H1 (cell line): ENCODE results near the gene FYTTD1. TPM values are rescaled to one million over a fixed set of nuclear protein-coding genes. Genes with fewer than 3 reads are reported as not detected.
A peak's percentile ranks its signal among the peaks of the same experiment; 100 is the strongest.

Experiments used
- CTCF ChIA-PET: fragments of 300-600 bp; sonication (Branson Sonifier 250); formaldehyde crosslinking; loops from one replicate; lab custom pipeline; 2021; ENCODE audit not compliant: partially characterized antibody; lab: Charles Lee
- POLR2A ChIA-PET: fragments of 300-600 bp; sonication (Branson Sonifier 250); formaldehyde crosslinking; loops from one replicate; lab custom pipeline; 2021; ENCODE audit warnings: inconsistent platforms; ENCODE audit not compliant: partially characterized antibody; lab: Charles Lee
- DNase-seq, 2 experiments: peaks; one replicate each; pipeline versions ENCODE4 v3.0.0 to v3.0.0-alpha.2; 2010 to 2022; ENCODE audit warnings: low spot score in 2 of 2, low read depth in 1 of 2, mixed read lengths in 1 of 2
- FAIRE-seq: peaks from 2 replicates; lab custom pipeline; 2011; peaks lifted over from hg19 to GRCh38; lab: Jason Lieb, UNC
- H2AFZ ChIP-seq: 2 replicates; pipeline ENCODE4 v1.8.1; 2012; ENCODE audit warnings: low read length, inconsistent platforms
- H2AK5ac ChIP-seq: 2 replicates; pipeline ENCODE4 v1.6.1; 2013; ENCODE audit warnings: low read depth, low read length
- H2BK120ac ChIP-seq: replicated peaks from 2 replicates; pipeline ENCODE3; 2013; ENCODE audit warnings: low read depth, low read length, inconsistent platforms
- H2BK12ac ChIP-seq: 2 replicates; pipeline ENCODE4 v1.6.1; 2013; ENCODE audit warnings: low read depth, low read length
- H2BK15ac ChIP-seq: 2 replicates; pipeline ENCODE4 v1.6.1; 2013; ENCODE audit warnings: low read length
- H2BK20ac ChIP-seq: 2 replicates; pipeline ENCODE4 v1.6.1; 2013; ENCODE audit warnings: low read length
- H2BK5ac ChIP-seq: 2 replicates; pipeline ENCODE4 v1.6.1; 2013; ENCODE audit warnings: low read depth, low read length
- H3K14ac ChIP-seq: 2 replicates; pipeline ENCODE4 v1.6.1; 2013; ENCODE audit warnings: inconsistent platforms; ENCODE audit not compliant: insufficient read length
- H3K18ac ChIP-seq: 2 replicates; pipeline ENCODE4 v1.6.1; 2013; ENCODE audit warnings: low read length; ENCODE audit errors: extremely low read depth
- H3K23ac ChIP-seq: 2 replicates; pipeline ENCODE4 v1.6.1; 2013; ENCODE audit warnings: inconsistent platforms; ENCODE audit not compliant: insufficient read length
- H3K23me2 ChIP-seq: 2 replicates; pipeline ENCODE4 v1.6.1; 2013; ENCODE audit warnings: low read depth, low read length
- H3K27ac ChIP-seq: 2 replicates; pipeline ENCODE4 v1.6.1; 2011; ENCODE audit warnings: low read depth, low read length, inconsistent platforms
- H3K27me3 ChIP-seq, 4 experiments: replicated peaks in 1 of 4; 1 replicate in 1 of 4; 2 replicates in 3 of 4; pipeline versions ENCODE4 v1.6.1 to v1.8.1; 2011 to 2013; ENCODE audit warnings: low read length in 3 of 4, mild to moderate bottlenecking in 3 of 4, inconsistent platforms in 2 of 4, mixed read lengths in 2 of 4, moderate library complexity in 1 of 4; ENCODE audit not compliant: control insufficient read depth in 3 of 4, insufficient read depth in 3 of 4; ENCODE audit errors: extremely low read depth in 1 of 4
- H3K36me3 ChIP-seq, 4 experiments: 2 replicates each; pipeline versions ENCODE4 v1.6.1 to v1.8.1; 2011 to 2013; ENCODE audit warnings: mild to moderate bottlenecking in 4 of 4, low read length in 3 of 4, moderate library complexity in 2 of 4, control low read depth in 1 of 4, inconsistent platforms in 1 of 4; ENCODE audit not compliant: insufficient read depth in 4 of 4, control insufficient read depth in 2 of 4
- H3K4ac ChIP-seq: replicated peaks from 2 replicates; pipeline ENCODE3; 2013; ENCODE audit warnings: low read length, low read depth, mixed read lengths, inconsistent platforms; ENCODE audit not compliant: insufficient read length
- H3K4me1 ChIP-seq, 4 experiments: replicated peaks in 1 of 4; 1 replicate in 1 of 4; 2 replicates in 3 of 4; pipeline versions ENCODE4 v1.6.1 to v1.8.1; 2011 to 2013; ENCODE audit warnings: low read length in 3 of 4, inconsistent platforms in 2 of 4, mixed read lengths in 1 of 4; ENCODE audit not compliant: insufficient read depth in 4 of 4, control insufficient read depth in 3 of 4
- H3K4me2 ChIP-seq, 2 experiments: 2 replicates each; pipeline versions ENCODE4 v1.6.1 to v1.8.1; 2011 to 2013; ENCODE audit warnings: low read depth in 2 of 2, low read length in 2 of 2, control low read depth in 1 of 2, inconsistent platforms in 1 of 2, mild to moderate bottlenecking in 1 of 2; ENCODE audit not compliant: insufficient read depth in 1 of 2
- H3K4me3 ChIP-seq, 4 experiments: fragments of 200-600, 300-600 bp in 1 of 4; sonication (generic), shearing (Covaris generic), sonication (Bioruptor Twin) in 1 of 4; 2 replicates each; pipeline versions ENCODE4 v1.5.1 to v1.8.1; 2011 to 2016; ENCODE audit warnings: low read length in 4 of 4, low read depth in 3 of 4, control low read depth in 2 of 4, inconsistent platforms in 2 of 4, mild to moderate bottlenecking in 2 of 4, mixed read lengths in 1 of 4, moderate library complexity in 1 of 4; ENCODE audit not compliant: insufficient read depth in 2 of 4; ENCODE audit errors: extremely low read depth in 1 of 4
- H3K56ac ChIP-seq: replicated peaks from 2 replicates; pipeline ENCODE3; 2013; ENCODE audit warnings: low read depth, mild to moderate bottlenecking, mixed read lengths, low read length, inconsistent platforms; ENCODE audit not compliant: insufficient read length
- H3K79me1 ChIP-seq: 2 replicates; pipeline ENCODE4 v1.6.1; 2013; ENCODE audit warnings: low read depth, low read length, control low read depth
- H3K79me2 ChIP-seq, 2 experiments: 2 replicates each; pipeline versions ENCODE4 v1.6.1 to v1.8.1; 2012 to 2013; ENCODE audit warnings: low read length in 2 of 2, mild to moderate bottlenecking in 2 of 2, inconsistent platforms in 1 of 2; ENCODE audit not compliant: insufficient read depth in 2 of 2, control insufficient read depth in 1 of 2
- H3K9ac ChIP-seq, 4 experiments: replicated peaks in 1 of 4; 1 replicate in 1 of 4; 2 replicates in 3 of 4; pipeline versions ENCODE4 v1.6.1 to v1.8.1; 2011 to 2013; ENCODE audit warnings: low read depth in 3 of 4, low read length in 3 of 4, control low read depth in 2 of 4, mild to moderate bottlenecking in 2 of 4, moderate library complexity in 2 of 4, inconsistent platforms in 1 of 4; ENCODE audit errors: extremely low read depth in 1 of 4
- H3K9me3 ChIP-seq, 2 experiments: 2 replicates each; pipeline versions ENCODE4 v1.6.1 to v1.8.1; 2012 to 2013; ENCODE audit warnings: mild to moderate bottlenecking in 2 of 2, moderate library complexity in 2 of 2, control low read depth in 1 of 2, inconsistent platforms in 1 of 2, low read depth in 1 of 2, low read length in 1 of 2, mixed read lengths in 1 of 2; ENCODE audit not compliant: insufficient read depth in 2 of 2
- H4K20me1 ChIP-seq, 2 experiments: replicated peaks in 1 of 2; 2 replicates each; pipeline versions ENCODE3 to v1.8.1; 2011 to 2013; ENCODE audit warnings: inconsistent platforms in 2 of 2, low read length in 2 of 2, mild to moderate bottlenecking in 1 of 2; ENCODE audit not compliant: insufficient read depth in 2 of 2, control insufficient read depth in 1 of 2
- H4K5ac ChIP-seq: 2 replicates; pipeline ENCODE4 v1.6.1; 2013; ENCODE audit warnings: low read length, low read depth, mixed read lengths, inconsistent platforms; ENCODE audit not compliant: insufficient read length
- H4K8ac ChIP-seq: 2 replicates; pipeline ENCODE4 v1.8.0; 2013; ENCODE audit warnings: mild to moderate bottlenecking, moderate library complexity, low read length, inconsistent platforms; ENCODE audit not compliant: insufficient read depth; ENCODE audit errors: extremely low read depth
- H4K91ac ChIP-seq: replicated peaks from 2 replicates; pipeline ENCODE3; 2013; ENCODE audit warnings: low read length, mixed read lengths, inconsistent platforms; ENCODE audit not compliant: insufficient read length
- ASH2L ChIP-seq: fragments of 200-600, 300-600 bp; sonication (generic); IDR thresholded peaks from one replicate; pipeline ENCODE4 v1.7.1; 2017; ENCODE audit warnings: low read length
- CHD1 ChIP-seq: IDR thresholded peaks from 2 replicates; pipeline ENCODE4 v1.6.1; 2012; ENCODE audit warnings: low read depth, low read length, improper control_type of control experiment
- CHD2 ChIP-seq: IDR thresholded peaks from 2 replicates; pipeline ENCODE4 v1.6.1; 2012; ENCODE audit warnings: low read length, improper control_type of control experiment
- CREB1 ChIP-seq: IDR thresholded peaks from 2 replicates; pipeline ENCODE4 v1.6.1; 2012; ENCODE audit warnings: inconsistent platforms
- CTBP2 ChIP-seq: IDR thresholded peaks from 2 replicates; pipeline ENCODE4 v1.7.0; 2011; ENCODE audit warnings: borderline replicate concordance, mild to moderate bottlenecking, moderate library complexity, mixed read lengths, low read length; ENCODE audit not compliant: insufficient read depth, insufficient read length
- EZH2 ChIP-seq: fragments of 200-600 bp; sonication (generic); IDR thresholded peaks from 2 replicates; pipeline ENCODE4 v1.7.1; 2012; ENCODE audit warnings: low read depth, mild to moderate bottlenecking, moderate library complexity, low read length, inconsistent platforms; ENCODE audit not compliant: severe bottlenecking
- FOSL1 ChIP-seq: IDR thresholded peaks from 2 replicates; pipeline ENCODE4 v1.6.1; 2011; ENCODE audit warnings: mild to moderate bottlenecking, low read depth, low read length, moderate library complexity; ENCODE audit not compliant: insufficient read depth
- HDAC2 ChIP-seq, 2 experiments: fragments of 300-600 bp in 1 of 2; sonication (generic) in 1 of 2; IDR thresholded peaks; 2 replicates each; pipeline ENCODE4 v1.6.1; 2011 to 2012; ENCODE audit warnings: low read depth in 2 of 2, low read length in 2 of 2, mild to moderate bottlenecking in 2 of 2, moderate library complexity in 2 of 2, borderline replicate concordance in 1 of 2, inconsistent platforms in 1 of 2
- MAX ChIP-seq: IDR thresholded peaks from 2 replicates; pipeline ENCODE4 v1.6.1; 2012; ENCODE audit warnings: inconsistent platforms
- NRF1 ChIP-seq: IDR thresholded peaks from 2 replicates; pipeline ENCODE4 v1.6.1; 2011; ENCODE audit warnings: mild to moderate bottlenecking, low read depth, low read length, improper control_type of control experiment
- POLR2A ChIP-seq, 2 experiments: IDR thresholded peaks; 1 replicate in 1 of 2; 2 replicates in 1 of 2; pipeline ENCODE4 v1.6.1; 2011; ENCODE audit warnings: low read depth in 2 of 2, low read length in 2 of 2, mild to moderate bottlenecking in 2 of 2; ENCODE audit errors: control extremely low read depth in 1 of 2
- RNF2 ChIP-seq: fragments of 200-900, 300-1000 bp; sonication (generic); IDR thresholded peaks from 2 replicates; pipeline ENCODE4 v1.7.1; 2016; ENCODE audit warnings: borderline replicate concordance, low read depth, mild to moderate bottlenecking, antibody characterized with exemption, low read length; ENCODE audit not compliant: poor library complexity, severe bottlenecking; ENCODE audit errors: missing control alignments
- SP2 ChIP-seq: IDR thresholded peaks from 2 replicates; pipeline ENCODE4 v1.6.1; 2012; ENCODE audit warnings: mild to moderate bottlenecking, low read length, inconsistent platforms
- ZNF274 ChIP-seq: IDR thresholded peaks from 2 replicates; pipeline ENCODE4 v1.7.0; 2012; ENCODE audit warnings: low read length, borderline replicate concordance; ENCODE audit errors: extremely low read depth
- WGBS, 2 experiments: shearing (Covaris generic) in 1 of 2; methylation state at CpG; one replicate each; pipeline versions ENCODE4 v1.1.6 to v1.1.7; 2013 to 2015; ENCODE audit warnings: low lambda C conversion rate in 2 of 2, mixed read lengths in 2 of 2, inconsistent platforms in 1 of 2, low coverage in 1 of 2, missing lambda C conversion rate in 1 of 2; ENCODE audit not compliant: insufficient replicate concordance in 2 of 2, insufficient coverage in 1 of 2, insufficient read length in 1 of 2; ENCODE audit errors: extremely low coverage in 1 of 2, missing lambda C conversion rate in 1 of 2; 5-methylcytosine and 5-hydroxymethylcytosine counted together
- polyA plus RNA-seq, 7 experiments: library from polyadenylated mRNA; depleted of rRNA in 3 of 7; stranded (reverse) in 5 of 7; unstranded in 2 of 7; fragments of >200 nt in 5 of 7; fragments of 200-250 nt in 2 of 7; gene quantifications; 1 replicate in 5 of 7; 2 replicates in 1 of 7; 4 replicates in 1 of 7; pipeline versions ENCODE4 v1.2.1 to v1.2.3, GENCODE V29; 2011 to 2013; ENCODE audit warnings: missing spikeins in 2 of 7, mixed read lengths in 2 of 7
- total RNA-seq: library from RNA; stranded (reverse); fragmentation: NEBNext Ultra II Directional; extraction: Animal tissue kit (Norgen Biotek cat#: 25700); gene quantifications from 2 replicates; pipeline ENCODE4 v1.2.1, GENCODE V29; 2021

Gene FYTTD1
- total and polyA plus RNA-seq, 2 of the 8 experiments (the other 6 are each of a cell fraction or from before 2014, with no cell fraction given) = 3.1 to 24.4 TPM

- H3K23ac ChIP-seq = no peak overlapping the region
- H2BK20ac ChIP-seq = no peak overlapping the region
- no peak overlapping the region for H3K4ac ChIP-seq
- H2AK5ac ChIP-seq = 0 out of 2 replicates have a peak overlapping the region, but pooled peaks have one; percentile 8
- H3K79me2 ChIP-seq = no peaks in the 10 kb centered on the region
- FAIRE-seq (no peak), DNase-seq (no peak)
- H3K27me3 ChIP-seq = no peaks in the 10 kb centered on the region
- no peak overlapping the region for H2BK12ac ChIP-seq
- 90% methylated on average over 4 of the region's 4 CpGs; no CpG with 5 or more reads in 1 of the 2 experiments for WGBS, 2 experiments
- no peak overlapping the region for H3K18ac ChIP-seq
- H2BK5ac ChIP-seq = no peak overlapping the region
- POLR2A ChIA-PET = interaction anchor here (1.3 kb wide), 1 partner anchor 270 kb away, joined by 5 read pairs; no protein-coding TSS in a partner anchor
- H4K8ac ChIP-seq = no peak overlapping the region
- H4K91ac ChIP-seq = no peak overlapping the region
- H3K27ac ChIP-seq = no peak overlapping the region
- no peak overlapping the region for H3K9ac ChIP-seq
- no peak overlapping the region for H4K5ac ChIP-seq
- 0 out of 8 replicates have a peak, but pooled peaks cover 0 to 3% (median 0%) of the 10 kb centered on the region in 4 experiments for H3K36me3 ChIP-seq
- no peak overlapping the region for H2BK120ac ChIP-seq
- H3K4me3 ChIP-seq = no peak overlapping the region
- no peak overlapping the region for H2AFZ ChIP-seq
- H3K56ac ChIP-seq = no peak overlapping the region
- no peak overlapping the region for H3K14ac ChIP-seq
- no peaks in the 10 kb centered on the region for H4K20me1 ChIP-seq
- H3K9me3 ChIP-seq = no peaks in the 10 kb centered on the region
- no peak overlapping the region for H3K4me2 ChIP-seq
- CTCF ChIA-PET = interaction anchor here (0.7 to 1.7 kb wide), 3 partner anchors 17 to 87 kb away, joined by 3 to 4 read pairs (median 4); no protein-coding TSS in a partner anchor
- no peaks in the 10 kb centered on the region for H3K23me2 ChIP-seq
- H3K4me1 ChIP-seq = peaks cover 0 to 6% (median 3%) of the 10 kb centered on the region in 4 experiments; a peak in 4 of 7 replicates
- H3K79me1 ChIP-seq = no peaks in the 10 kb centered on the region
- H2BK15ac ChIP-seq = 0 out of 2 replicates have a peak overlapping the region, but pooled peaks have one; percentile 10
- no peak for TF ChIP-seq RNF2
- no peak for TF ChIP-seq CHD2
- no peak for TF ChIP-seq ASH2L
- no peak for TF ChIP-seq POLR2A (IDR thresholded peaks at IDR 0.05; ENCODE audit: control extremely low read depth in 1 of 2, low read depth in 2 of 2, low read length in 2 of 2)
- no peak for TF ChIP-seq NRF1
- TF ChIP-seq MAX = no peak
- TF ChIP-seq ZNF274 = no peak
- TF ChIP-seq FOSL1 = no peak
- TF ChIP-seq CTBP2 = no peak
- no peak for TF ChIP-seq HDAC2 (IDR thresholded peaks at IDR 0.05; ENCODE audit: borderline replicate concordance in 1 of 2, low read depth in 2 of 2, low read length in 2 of 2)
- TF ChIP-seq CREB1 = no peak
- TF ChIP-seq EZH2 = no peak
- TF ChIP-seq CHD1 = no peak
- TF ChIP-seq SP2 = no peak
These were observed 36.2 kb upstream of the FYTTD1 start for GRCh38 chr3:197713477-197713822.
